IMR-90 (cell line): Measurements from ENCODE around the gene TANGO2. TPM values are rescaled to one million over a fixed set of nuclear protein-coding genes. Genes with fewer than 3 reads are reported as not detected.

ENCODE experiments used
- ATAC-seq: fragments of 200-7000 bp; cut with Tn5 transposase; 2 replicates; pipeline ENCODE4 v1.9.1; 2020; ENCODE audit warnings: low read depth, mild to moderate bottlenecking, moderate library complexity
- BruUV-seq: library from RNA; stranded (reverse); fragments of 400-500 nt; replicated peaks from 2 replicates; lab custom pipeline; 2021; lab: Mats Ljungman, UMichigan
- CTCF ChIA-PET: fragments of 300-600 bp; formaldehyde crosslinking; extraction: SDS; loops from one replicate; lab custom pipeline; 2021; ENCODE audit warnings: antibody characterized with exemption; lab: Yijun Ruan, JAX
- POLR2A ChIA-PET: fragments of 300-600 bp; sonication (Branson Sonifier 250); formaldehyde crosslinking; loops from one replicate; lab custom pipeline; 2022; ENCODE audit warnings: antibody characterized with exemption; ENCODE audit not compliant: unreplicated experiment; lab: Charles Lee
- DNase-seq: peaks from one replicate; pipeline ENCODE4 v3.0.0; 2013
- H2AFZ ChIP-seq: replicated peaks from 2 replicates; pipeline ENCODE3; 2013; ENCODE audit warnings: low read length, mild to moderate bottlenecking; ENCODE audit not compliant: poor library complexity
- H2AK5ac ChIP-seq: 2 replicates; pipeline ENCODE4 v1.6.1; 2013; ENCODE audit warnings: low read depth, low read length, inconsistent platforms
- H2AK9ac ChIP-seq: replicated peaks from 2 replicates; pipeline ENCODE3; 2013; ENCODE audit warnings: mild to moderate bottlenecking, low read depth, low read length, moderate library complexity; ENCODE audit not compliant: poor library complexity
- H2BK120ac ChIP-seq: 2 replicates; pipeline ENCODE4 v1.6.1; 2013; ENCODE audit warnings: low read depth, low read length, inconsistent platforms
- H2BK15ac ChIP-seq: 3 replicates; pipeline ENCODE4 v1.6.1; 2013; ENCODE audit warnings: low read depth, low read length, inconsistent platforms
- H2BK20ac ChIP-seq: 2 replicates; pipeline ENCODE4 v1.6.1; 2013; ENCODE audit warnings: low read depth, mild to moderate bottlenecking, inconsistent platforms, low read length, moderate library complexity
- H2BK5ac ChIP-seq: 2 replicates; pipeline ENCODE4 v1.6.1; 2013; ENCODE audit warnings: mild to moderate bottlenecking, low read depth, low read length, inconsistent platforms; ENCODE audit not compliant: poor library complexity, severe bottlenecking
- H3K14ac ChIP-seq: replicated peaks from 2 replicates; pipeline ENCODE4 v1.6.1; 2013; ENCODE audit warnings: low read depth, low read length, inconsistent platforms
- H3K18ac ChIP-seq: 2 replicates; pipeline ENCODE4 v1.6.1; 2013; ENCODE audit warnings: low read depth, low read length, control low read depth
- H3K23ac ChIP-seq: 2 replicates; pipeline ENCODE4 v1.6.1; 2013; ENCODE audit warnings: low read depth, low read length, inconsistent platforms
- H3K27ac ChIP-seq: 2 replicates; pipeline ENCODE4 v1.5.1; 2013; ENCODE audit warnings: mild to moderate bottlenecking, control low read depth, low read length; ENCODE audit not compliant: insufficient read depth
- H3K27me3 ChIP-seq: 2 replicates; pipeline ENCODE4 v1.6.1; 2013; ENCODE audit warnings: low read length; ENCODE audit not compliant: control insufficient read depth, insufficient read depth
- H3K36me3 ChIP-seq: 2 replicates; pipeline ENCODE4 v1.6.1; 2013; ENCODE audit warnings: low read length, mixed read lengths; ENCODE audit not compliant: control insufficient read depth, insufficient read depth
- H3K4ac ChIP-seq: 2 replicates; pipeline ENCODE4 v1.6.1; 2013; ENCODE audit warnings: low read depth, low read length, inconsistent platforms
- H3K4me1 ChIP-seq: 2 replicates; pipeline ENCODE4 v1.6.1; 2013; ENCODE audit warnings: low read length, mixed read lengths; ENCODE audit not compliant: control insufficient read depth, insufficient read depth
- H3K4me2 ChIP-seq: 2 replicates; pipeline ENCODE4 v1.6.1; 2013; ENCODE audit warnings: low read depth, mild to moderate bottlenecking, control low read depth, low read length, moderate library complexity
- H3K4me3 ChIP-seq: 2 replicates; pipeline ENCODE4 v1.5.1; 2013; ENCODE audit warnings: low read depth, mild to moderate bottlenecking, control low read depth, low read length, moderate library complexity; ENCODE audit not compliant: insufficient read depth
- H3K56ac ChIP-seq: 2 replicates; pipeline ENCODE4 v1.6.1; 2013; ENCODE audit warnings: low read length, inconsistent platforms; ENCODE audit not compliant: insufficient read depth; ENCODE audit errors: extremely low read depth
- H3K79me1 ChIP-seq, 2 experiments: 2 replicates each; pipeline ENCODE4 v1.6.1; 2013; ENCODE audit warnings: low read length in 2 of 2, inconsistent platforms in 1 of 2, low read depth in 1 of 2
- H3K9ac ChIP-seq: 2 replicates; pipeline ENCODE4 v1.6.1; 2013; ENCODE audit warnings: low read depth, low read length, control low read depth
- H3K9me1 ChIP-seq: 2 replicates; pipeline ENCODE4 v1.6.1; 2013; ENCODE audit warnings: low read length, inconsistent platforms; ENCODE audit not compliant: insufficient read depth
- H3K9me3 ChIP-seq: 2 replicates; pipeline ENCODE4 v1.6.1; 2013; ENCODE audit warnings: low read length; ENCODE audit not compliant: control insufficient read depth, insufficient read depth
- H4K20me1 ChIP-seq: 2 replicates; pipeline ENCODE4 v1.6.1; 2013; ENCODE audit warnings: low read length, inconsistent platforms; ENCODE audit not compliant: insufficient read depth
- H4K5ac ChIP-seq: 2 replicates; pipeline ENCODE4 v1.6.1; 2013; ENCODE audit warnings: mild to moderate bottlenecking, low read depth, low read length, control low read depth
- H4K8ac ChIP-seq, 2 experiments: 2 replicates each; pipeline ENCODE4 v1.6.1; 2013; ENCODE audit warnings: low read depth in 2 of 2, low read length in 2 of 2, control low read depth in 1 of 2, inconsistent platforms in 1 of 2
- H4K91ac ChIP-seq: 2 replicates; pipeline ENCODE4 v1.6.1; 2013; ENCODE audit warnings: low read depth, low read length, inconsistent platforms; ENCODE audit not compliant: insufficient read depth
- MAFK ChIP-seq: IDR thresholded peaks from 2 replicates; pipeline ENCODE4 v1.6.1; 2012; ENCODE audit warnings: low read depth, low read length, improper control_type of control experiment
- whole genome bisulfite sequencing, 2 experiments: methylation state at CpG; one replicate each; pipeline versions ENCODE4 v1.1.5 to v1.1.7; 2013; ENCODE audit warnings: missing lambda C conversion rate in 2 of 2; ENCODE audit not compliant: insufficient read length in 1 of 2; ENCODE audit errors: extremely low coverage in 2 of 2; 5-methylcytosine and 5-hydroxymethylcytosine counted together
- dilution Hi-C: fragments of 300-500 bp; cut with HindIII; formaldehyde crosslinking; loops from one replicate; pipeline ENCODE4 v1.14.3; 2018; ENCODE audit warnings: low sequenced_read_pairs; ENCODE audit not compliant: unreplicated experiment
- in situ Hi-C: fragments of 300-500 bp; cut with MboI; formaldehyde crosslinking; loops from 3 replicates; pipeline ENCODE4 v1.14.3; 2019; ENCODE audit warnings: low sequenced_read_pairs, inconsistent platforms, mixed read lengths
- intact Hi-C: fragments of 100-400 bp; cut with micrococcal nuclease; formaldehyde crosslinking; loops from 2 replicates; pipeline ENCODE4 v1.10.0; 2022
- polyA plus RNA-seq, 3 experiments: library from polyadenylated mRNA; depleted of rRNA; stranded (reverse); fragments of >200 nt; gene quantifications; 2 replicates each; pipeline ENCODE4 v1.2.3, GENCODE V29; 2012; ENCODE audit warnings: low replicate concordance in 1 of 3
- total RNA-seq: library from RNA; depleted of rRNA; stranded (reverse); fragments of >200 nt; gene quantifications from 2 replicates; pipeline ENCODE4 v1.2.3, GENCODE V29; 2012

TANGO2 gene
- total and polyA plus RNA-seq, 2 of the 4 experiments (the other 2 are of a cell fraction) = 45.1 to 75.1 TPM

DNA sequence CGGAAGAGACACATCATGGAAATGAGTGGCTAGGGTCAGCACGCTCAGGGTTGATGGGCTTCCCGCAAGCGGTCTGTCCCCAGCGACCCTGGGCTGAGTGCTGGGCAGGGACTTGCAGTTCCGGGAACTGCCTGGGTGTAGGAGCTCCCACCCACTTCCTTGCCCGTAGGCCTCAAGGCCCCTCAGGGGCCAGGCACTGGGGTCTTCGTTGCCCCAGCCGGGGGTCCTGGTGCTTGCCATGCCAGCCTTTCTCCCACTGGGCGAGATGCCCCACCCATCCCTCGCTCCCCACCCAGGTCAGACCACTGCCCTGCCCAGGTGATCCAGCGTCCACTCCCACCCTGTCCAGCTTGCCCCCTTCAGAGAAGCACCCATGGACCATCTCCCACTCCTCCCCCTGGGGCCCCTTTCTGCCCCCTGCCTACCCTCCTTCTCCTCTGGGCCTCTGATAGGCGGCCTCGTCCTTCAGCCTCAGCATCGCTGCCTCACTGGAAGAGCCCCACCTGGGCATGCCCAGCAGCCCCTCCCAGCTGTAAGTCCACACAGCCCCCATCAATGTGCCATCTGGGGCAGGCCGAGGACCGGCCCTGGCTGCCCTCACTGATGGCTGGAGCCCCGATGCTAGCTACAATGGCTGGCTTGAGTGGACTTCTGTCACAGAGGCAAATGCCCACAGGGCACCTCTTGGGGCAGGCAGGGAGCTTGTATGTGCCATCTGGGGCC is 41.3 kb downstream of the TANGO2 start:
- no peak overlapping the region for H2AFZ ChIP-seq
- ChIA-PET POLR2A (no interaction called here), CTCF (no interaction called here)
- no TSS peak for BruUV-seq
- dilution Hi-C loops = no loop called here
- H3K4me3 ChIP-seq = no peak overlapping the region
- H4K91ac ChIP-seq = no peak overlapping the region
- no peak overlapping the region for H3K27ac ChIP-seq
- DNase-seq (no peak), ATAC-seq (no peak)
- no peak overlapping the region for H3K4ac ChIP-seq
- H3K14ac ChIP-seq = no peak overlapping the region
- no peak overlapping the region for H2BK5ac ChIP-seq
- no peak overlapping the region for H3K18ac ChIP-seq
- H3K36me3 ChIP-seq = peaks cover 35% of the 10 kb centered on the region
- no peak overlapping the region for H3K23ac ChIP-seq
- H2BK15ac ChIP-seq = no peak overlapping the region
- intact Hi-C loops = no loop called here
- H2BK20ac ChIP-seq = no peak overlapping the region
- WGBS, 2 experiments = 91% methylated on average over 6 of the region's 18 CpGs; no CpG with 5 or more reads in 1 of the 2 experiments
- no peaks in the 10 kb centered on the region for H3K9me3 ChIP-seq
- no peak overlapping the region for H4K5ac ChIP-seq
- no peak overlapping the region for H3K9ac ChIP-seq
- no peaks in the 10 kb centered on the region; the same call in 1 of the 2 replicates for H4K20me1 ChIP-seq
- peaks cover 6% of the 10 kb centered on the region for H3K9me1 ChIP-seq
- H3K4me2 ChIP-seq = no peak overlapping the region
- in situ Hi-C loops = no loop called here
- H2BK120ac ChIP-seq = no peak overlapping the region
- no peaks in the 10 kb centered on the region for H3K4me1 ChIP-seq
- no peak overlapping the region for H2AK5ac ChIP-seq
- peak overlapping the region; percentile 42 for H2AK9ac ChIP-seq
- H3K27me3 ChIP-seq = no peaks in the 10 kb centered on the region
- H4K8ac ChIP-seq = no peak overlapping the region
- no peak overlapping the region for H3K56ac ChIP-seq
- no peak for TF ChIP-seq MAFK
- peaks cover 5 to 8% of the 10 kb centered on the region in 2 experiments; a peak in 1 of 4 replicates for H3K79me1 ChIP-seq
